22Rv1 (cell line): ENCODE measurements around the gene MAFF.

Experiments used
- CTCF ChIP-seq: fragments of 450-650 bp; IDR thresholded peaks from 2 replicates; pipeline ENCODE4 v1.5.1; 2017; ENCODE audit warnings: mild to moderate bottlenecking
- ZFX ChIP-seq: fragments of 450-650 bp; IDR thresholded peaks from 2 replicates; pipeline ENCODE4 v1.6.1; 2017; ENCODE audit warnings: antibody characterized with exemption, borderline replicate concordance

- TF ChIP-seq CTCF (no peak), ZFX (no peak)
Measured at GRCh38 chr22:38199826-38200559, 1.8 kb upstream of the MAFF start.
